T1000 (cell line): ENCODE measurements around the gene MOB2.

Source experiments
- DNase-seq: peaks from one replicate; lab custom pipeline; 2025; ENCODE audit warnings: mixed read lengths; lab: John Stamatoyannopoulos, UW

Gene MOB2

DNA sequence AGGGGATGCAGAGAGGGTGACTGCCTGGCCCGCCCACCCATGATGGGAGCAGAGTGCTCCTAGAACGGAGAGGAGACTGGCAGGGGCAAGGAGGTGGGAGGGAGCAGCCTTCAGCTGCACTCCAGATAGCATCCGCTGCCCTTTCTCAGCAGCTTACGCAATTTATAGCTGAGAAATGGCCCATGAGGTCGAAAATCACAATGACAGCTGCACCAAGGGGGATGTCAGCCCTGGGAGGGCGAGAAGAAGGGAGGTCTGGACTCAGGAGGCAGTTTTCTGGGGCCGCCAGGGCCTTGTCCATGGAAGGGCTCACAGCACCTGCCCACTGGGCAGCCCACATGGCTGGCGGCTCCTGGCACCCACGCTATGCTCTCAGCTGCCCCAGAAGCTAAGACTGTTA is 17.6 kb upstream of the MOB2 start:
- no peak for DNase-seq

DNA sequence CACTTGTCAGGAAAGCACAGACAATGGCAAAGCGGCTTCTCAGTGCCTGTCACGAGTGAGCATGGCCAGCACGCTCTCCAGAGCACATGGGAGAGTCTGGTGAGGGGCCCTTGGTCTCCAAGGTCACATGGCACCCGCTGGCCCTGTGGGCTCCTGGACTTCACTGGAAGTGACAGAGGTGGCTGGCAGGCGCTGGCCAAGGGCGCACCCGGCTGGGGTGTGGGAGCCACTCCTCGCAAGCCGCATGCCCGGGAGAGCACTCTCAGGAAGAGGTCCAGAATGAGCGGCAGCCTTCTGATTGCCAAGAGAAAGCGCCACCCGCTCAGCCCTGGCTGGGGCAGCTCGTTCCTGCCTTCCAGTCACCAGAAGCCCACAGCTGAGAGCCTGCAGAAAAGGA is 17.1 kb upstream of the MOB2 start:
- no peak for DNase-seq

DNA sequence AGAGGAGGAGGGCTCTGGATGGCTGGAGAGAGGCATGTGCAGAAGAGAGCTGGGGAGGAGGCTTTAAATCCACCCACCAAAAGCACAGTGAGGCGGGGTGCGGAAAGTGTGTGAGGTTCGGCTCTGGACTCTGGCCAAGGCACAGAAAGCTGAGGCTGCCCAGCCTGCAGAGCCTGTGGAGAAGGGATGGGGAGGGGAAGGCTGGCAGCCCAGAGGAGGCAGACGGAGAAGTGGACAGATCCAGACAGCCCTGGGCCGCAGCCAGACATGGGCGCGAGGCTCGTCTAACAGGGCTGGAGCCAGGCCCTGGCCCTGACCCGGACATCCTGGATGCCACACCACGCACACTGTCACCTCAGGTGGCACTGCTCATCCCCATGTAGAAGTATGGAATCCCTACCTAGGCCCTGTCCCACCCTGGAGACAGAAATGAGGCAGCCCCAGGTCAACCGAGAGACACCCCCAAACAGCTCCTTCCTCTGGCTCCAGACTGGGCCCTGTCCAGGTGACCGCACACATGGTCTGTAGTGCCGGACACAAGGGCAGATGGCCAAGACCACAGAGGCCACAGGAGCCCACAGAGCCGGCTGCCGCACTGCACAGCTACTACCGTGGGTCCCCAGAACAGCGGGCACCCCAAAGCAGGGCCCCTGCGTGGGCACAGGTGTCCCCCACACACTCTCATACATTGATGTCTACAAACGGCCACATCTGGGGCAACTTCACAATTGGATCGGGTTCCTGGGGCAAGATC is 16.6 kb upstream of the MOB2 start:
- DNase-seq = no peak

GRCh38 chr11:1502168-1502953 is 15.8 kb upstream of the MOB2 start:
- DNase-seq = no peak

GRCh38 chr11:1501421-1502167 is 15.0 kb upstream of the MOB2 start:
- no peak for DNase-seq

- no peak for DNase-seq
Measured at GRCh38 chr11:1500466-1501420, 14.2 kb upstream of the MOB2 start.

- no peak for DNase-seq
Measured at GRCh38 chr11:1499899-1500298, 13.3 kb upstream of the MOB2 start.

DNA sequence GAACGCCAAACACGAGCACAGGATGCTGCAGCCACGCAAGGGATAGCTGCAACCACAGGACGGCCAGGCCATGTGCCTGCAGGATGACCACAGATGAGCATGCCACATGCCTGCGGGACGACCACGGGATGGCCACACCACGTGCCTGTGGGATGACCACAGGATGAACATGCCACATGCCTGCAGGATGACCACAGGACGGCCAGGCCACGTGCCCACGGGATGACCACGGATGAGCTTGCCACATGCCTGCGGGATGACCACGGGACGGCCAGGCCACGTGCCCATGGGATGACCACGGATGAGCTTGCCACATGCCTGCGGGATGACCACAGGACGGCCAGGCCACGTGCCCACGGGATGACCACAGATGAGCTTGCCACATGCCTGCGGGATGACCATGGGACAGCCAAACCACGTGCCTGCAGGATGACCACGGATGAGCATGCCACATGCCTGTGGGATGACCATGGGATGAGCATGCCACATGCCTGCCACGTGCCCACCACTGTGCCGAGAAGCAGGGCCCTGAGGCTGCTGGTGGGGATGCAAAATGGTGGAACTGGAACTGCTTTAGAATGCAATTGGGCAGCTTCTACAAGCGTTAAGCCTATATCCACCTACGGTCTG is 12.8 kb upstream of the MOB2 start:
- DNase-seq = no peak

- DNase-seq = no peak
Measured at GRCh38 chr11:1498262-1498661, 11.7 kb upstream of the MOB2 start.

GRCh38 chr11:1497600-1497999 is 11.0 kb upstream of the MOB2 start:
- DNase-seq = no peak

GRCh38 chr11:1496761-1497095 is 10.1 kb upstream of the MOB2 start:
- DNase-seq = no peak

DNA sequence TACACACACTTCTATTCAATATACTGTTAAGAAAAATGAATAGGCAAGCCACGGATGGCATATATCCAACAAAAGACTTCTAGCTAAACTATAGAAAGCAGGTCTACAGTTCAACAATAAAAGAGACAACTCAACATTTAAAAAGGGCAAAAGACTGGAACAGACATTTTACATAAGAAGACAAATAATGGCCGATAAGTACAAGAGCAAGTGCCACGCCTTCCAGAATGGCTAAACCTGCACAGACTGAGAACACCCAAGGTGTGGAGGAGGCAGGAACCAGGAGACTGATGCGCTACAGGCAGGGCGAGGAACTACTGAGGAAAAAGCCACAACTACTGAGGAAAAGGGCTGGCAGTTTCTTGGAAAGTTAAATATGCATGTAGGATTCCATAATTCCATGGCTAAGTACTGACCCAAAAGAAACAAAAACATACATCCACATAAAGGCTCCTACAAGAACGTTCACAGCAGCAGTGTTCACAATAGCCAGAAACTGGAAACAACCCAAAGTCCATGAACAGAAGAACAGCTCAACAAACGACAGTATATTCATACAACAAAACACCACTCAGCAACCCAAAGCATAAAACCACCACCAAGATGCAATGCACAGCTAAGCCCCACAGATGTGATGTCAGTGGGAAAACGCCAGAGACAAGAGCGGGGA is 9.6 kb upstream of the MOB2 start:
- no peak for DNase-seq

GRCh38 chr11:1494650-1495049 is 8.1 kb upstream of the MOB2 start:
- DNase-seq = no peak

DNA sequence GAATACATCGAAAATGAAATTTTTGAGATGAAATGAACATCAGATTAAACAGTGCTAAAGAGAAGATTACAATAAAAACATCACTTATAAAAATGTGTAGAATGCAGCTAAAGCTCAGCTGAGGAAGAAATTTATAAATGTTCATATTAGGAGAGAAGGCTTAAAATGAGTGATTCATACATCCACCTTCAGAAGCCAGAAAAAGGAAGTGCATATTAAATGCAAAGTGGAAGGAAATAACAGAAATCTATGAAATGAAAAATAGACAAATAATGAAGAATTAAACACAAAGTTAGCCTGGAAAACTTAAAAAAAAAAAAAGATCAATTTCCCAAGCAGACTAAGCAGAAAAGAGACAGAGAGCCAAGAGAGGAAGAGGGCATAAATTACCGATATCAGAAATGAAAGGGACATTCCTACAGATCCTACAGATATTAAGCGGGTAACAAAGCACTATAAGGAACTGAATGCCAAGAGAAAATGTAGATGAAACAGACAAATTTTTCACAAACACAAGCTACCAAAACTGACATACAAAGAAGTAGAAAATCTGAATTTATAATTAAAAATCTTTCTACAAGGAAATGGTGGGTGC is 7.2 kb upstream of the MOB2 start:
- no peak for DNase-seq

- DNase-seq = no peak
Measured at GRCh38 chr11:1491379-1491778, 4.8 kb upstream of the MOB2 start.

GRCh38 chr11:1490651-1491050 is 4.1 kb upstream of the MOB2 start:
- DNase-seq = no peak

- DNase-seq = no peak
Measured at GRCh38 chr11:1488575-1489180, 2.1 kb upstream of the MOB2 start.

GRCh38 chr11:1487851-1488574 is 1.4 kb upstream of the MOB2 start:
- no peak for DNase-seq
